Activated B cell treated with CpG ODN at 0.5 μM for 24 hours (primary cell): Measurements from ENCODE around the gene C21orf58. TPM values are rescaled to one million over a fixed set of nuclear protein-coding genes. Genes with fewer than 3 reads are reported as not detected.

Source experiments
- ATAC-seq: fragments of 200-7000 bp; cut with Tn5 transposase; one replicate; pipeline ENCODE4 v1.10.0; 2021; ENCODE audit warnings: low read depth, mild to moderate bottlenecking, moderate library complexity
- CTCF ChIA-PET: fragments of 350-600 bp; sonication (Branson Sonifier 250); formaldehyde crosslinking; loops from one replicate; lab custom pipeline; 2021; ENCODE audit warnings: antibody characterized with exemption; lab: Charles Lee
- POLR2A ChIA-PET: fragments of 350-600 bp; sonication (Branson Sonifier 250); formaldehyde crosslinking; loops from one replicate; lab custom pipeline; 2021; ENCODE audit warnings: antibody characterized with exemption; lab: Charles Lee
- DNase-seq: peaks from one replicate; pipeline ENCODE4 v3.0.0; 2022
- H3K27ac Mint-ChIP-seq: one replicate; pipeline ENCODE4 v1.8.0; 2020; ENCODE audit warnings: mixed read lengths
- H3K27me3 Mint-ChIP-seq: one replicate; pipeline ENCODE4 v1.8.0; 2021; ENCODE audit warnings: mixed read lengths
- H3K36me3 Mint-ChIP-seq: one replicate; pipeline ENCODE4 v1.8.0; 2021; ENCODE audit warnings: low read depth, mixed read lengths
- H3K4me1 Mint-ChIP-seq: one replicate; pipeline ENCODE4 v1.8.0; 2021; ENCODE audit warnings: mixed read lengths
- H3K4me3 Mint-ChIP-seq: one replicate; pipeline ENCODE4 v1.8.0; 2020; ENCODE audit warnings: mild to moderate bottlenecking, mixed read lengths
- H3K9me3 Mint-ChIP-seq: one replicate; pipeline ENCODE4 v1.8.0; 2020; ENCODE audit warnings: mixed read lengths
- CTCF ChIP-seq: fragments of 200-600 bp; IDR thresholded peaks from one replicate; pipeline ENCODE4 v1.8.0; 2022; ENCODE audit warnings: antibody characterized with exemption, mild to moderate bottlenecking
- intact Hi-C: fragments of 100-400 bp; cut with micrococcal nuclease; formaldehyde crosslinking; loops from one replicate; pipeline ENCODE4 v1.15.1; 2024
- total RNA-seq: library from RNA; stranded (reverse); gene quantifications from 2 replicates; pipeline ENCODE4 v1.2.3, GENCODE V29; 2022

Gene C21orf58
- total RNA-seq, 1 donor from 2014 or later, result 4.7 TPM

GRCh38 chr21:46295996-46296752 is 27.5 kb downstream of the C21orf58 start:
- H3K36me3 Mint-ChIP-seq, result peaks cover 10% of the 10 kb centered on the region
- H3K4me3 Mint-ChIP-seq, result peak overlapping the region; percentile 64
- peaks cover 6% of the 10 kb centered on the region for H3K4me1 Mint-ChIP-seq
- no peaks in the 10 kb centered on the region for H3K9me3 Mint-ChIP-seq
- H3K27me3 Mint-ChIP-seq, result peaks cover 1% of the 10 kb centered on the region
- ChIA-PET CTCF (interaction anchor here (0.6 kb wide), 1 partner anchor 10 kb away, joined by 3 read pairs; no protein-coding TSS in a partner anchor), POLR2A (interaction anchor here (0.9 to 1.8 kb wide), 3 partner anchors 12 to 73 kb away, joined by 3 to 4 read pairs (median 4); no protein-coding TSS in a partner anchor)
- intact Hi-C loops, result no loop called here
- peak overlapping the region; percentile 66 for H3K27ac Mint-ChIP-seq
- ATAC-seq (peak; percentile 93), DNase-seq (peak; percentile 32)
- TF ChIP-seq CTCF, result no peak

GRCh38 chr21:46295177-46295770 is 28.4 kb downstream of the C21orf58 start:
- Mint-ChIP-seq H3K36me3 (peaks cover 11% of the 10 kb centered on the region), H3K27me3 (peaks cover 1% of the 10 kb centered on the region), H3K4me3 (no peak overlapping the region), H3K4me1 (peaks cover 11% of the 10 kb centered on the region), H3K9me3 (no peaks in the 10 kb centered on the region), H3K27ac (no peak overlapping the region)
- intact Hi-C loops, result no loop called here
- POLR2A ChIA-PET, result no interaction called here
- ATAC-seq, result no peak
- DNase-seq, result no peak
- no peak for TF ChIP-seq CTCF
- CTCF ChIA-PET, result no interaction called here

- intact Hi-C loops, result no loop called here
- no peak overlapping the region for H3K27ac Mint-ChIP-seq
- H3K9me3 Mint-ChIP-seq, result no peaks in the 10 kb centered on the region
- ChIA-PET CTCF (no interaction called here), POLR2A (no interaction called here)
- peaks cover 1% of the 10 kb centered on the region for H3K27me3 Mint-ChIP-seq
- H3K4me3 Mint-ChIP-seq, result no peak overlapping the region
- peaks cover 11% of the 10 kb centered on the region for H3K36me3 Mint-ChIP-seq
- ATAC-seq (no peak), DNase-seq (no peak)
- H3K4me1 Mint-ChIP-seq, result peaks cover 14% of the 10 kb centered on the region
- TF ChIP-seq CTCF, result no peak
Measured at GRCh38 chr21:46294647-46295176, 29.0 kb downstream of the C21orf58 start.

GRCh38 chr21:46291561-46291960 is 32.1 kb downstream of the C21orf58 start:
- Mint-ChIP-seq H3K27ac (no peak overlapping the region), H3K9me3 (no peaks in the 10 kb centered on the region), H3K4me3 (no peak overlapping the region), H3K4me1 (peaks cover 20% of the 10 kb centered on the region), H3K36me3 (peaks cover 16% of the 10 kb centered on the region), H3K27me3 (no peaks in the 10 kb centered on the region)
- DNase-seq (no peak), ATAC-seq (no peak)
- intact Hi-C loops, result no loop called here
- no peak for TF ChIP-seq CTCF
- POLR2A ChIA-PET, result no interaction called here
- CTCF ChIA-PET, result no interaction called here

- H3K27ac Mint-ChIP-seq, result no peak overlapping the region
- no peaks in the 10 kb centered on the region for H3K9me3 Mint-ChIP-seq
- ATAC-seq, result no peak
- ChIA-PET POLR2A (no interaction called here), CTCF (no interaction called here)
- H3K4me3 Mint-ChIP-seq, result no peak overlapping the region
- TF ChIP-seq CTCF, result no peak
- intact Hi-C loops, result no loop called here
- no peaks in the 10 kb centered on the region for H3K27me3 Mint-ChIP-seq
- peaks cover 21% of the 10 kb centered on the region for H3K36me3 Mint-ChIP-seq
- no peak for DNase-seq
- peaks cover 29% of the 10 kb centered on the region for H3K4me1 Mint-ChIP-seq
Measured at GRCh38 chr21:46289655-46290179, 34.0 kb downstream of the C21orf58 start.
